SKM-1 (cell line): Measurements from ENCODE around the gene MYCBPAP.

Experiments used
- DNase-seq: peaks from one replicate; lab custom pipeline; 2025; ENCODE audit not compliant: unreplicated experiment; lab: John Stamatoyannopoulos, UW

MYCBPAP gene

DNA sequence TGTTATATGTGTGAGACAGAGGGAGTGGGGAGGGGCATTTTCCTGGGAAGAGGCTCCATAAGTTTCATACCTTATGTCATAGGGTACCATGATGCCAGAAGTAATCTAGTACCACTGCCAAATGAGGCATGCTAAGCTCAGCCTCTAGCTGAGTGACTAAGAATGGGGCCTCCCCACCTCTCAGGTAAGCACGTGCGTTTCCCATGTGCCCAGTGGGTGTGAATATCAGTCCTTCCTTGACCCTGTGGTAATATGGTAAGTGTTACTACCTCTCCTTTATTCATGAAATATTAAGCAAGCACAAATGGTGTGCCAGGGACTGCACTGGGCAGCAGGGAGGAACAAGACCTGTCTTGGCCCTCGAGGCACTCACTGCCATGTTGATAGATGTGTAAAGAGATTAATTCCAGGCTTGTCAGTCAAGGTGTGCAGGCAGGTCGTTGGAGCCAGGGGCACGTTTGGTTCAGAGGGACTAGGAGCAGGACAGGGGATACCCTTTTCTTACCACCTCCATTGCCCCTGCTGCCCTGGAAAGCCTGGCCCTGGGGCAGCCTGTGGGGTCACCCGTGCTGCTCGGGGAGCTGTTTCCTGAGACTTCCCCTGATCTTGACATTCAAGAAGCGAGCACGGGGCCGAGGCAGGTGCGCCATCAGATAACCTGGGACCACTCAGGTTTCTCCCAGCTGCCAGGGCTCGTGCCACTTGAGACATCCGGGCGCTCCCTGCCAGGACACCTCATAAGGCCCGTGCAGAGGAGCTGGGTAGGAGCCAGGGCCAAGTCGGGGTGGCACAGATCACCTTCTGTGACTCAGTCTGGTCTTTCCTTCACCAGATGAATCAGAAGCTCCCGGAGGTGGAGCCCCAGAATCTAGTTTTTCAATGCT is 20.8 kb upstream of the MYCBPAP start:
- DNase-seq = no peak

GRCh38 chr17:50488880-50489279 is 19.4 kb upstream of the MYCBPAP start:
- no peak for DNase-seq

GRCh38 chr17:50491505-50491904 is 16.7 kb upstream of the MYCBPAP start:
- DNase-seq = no peak

DNA sequence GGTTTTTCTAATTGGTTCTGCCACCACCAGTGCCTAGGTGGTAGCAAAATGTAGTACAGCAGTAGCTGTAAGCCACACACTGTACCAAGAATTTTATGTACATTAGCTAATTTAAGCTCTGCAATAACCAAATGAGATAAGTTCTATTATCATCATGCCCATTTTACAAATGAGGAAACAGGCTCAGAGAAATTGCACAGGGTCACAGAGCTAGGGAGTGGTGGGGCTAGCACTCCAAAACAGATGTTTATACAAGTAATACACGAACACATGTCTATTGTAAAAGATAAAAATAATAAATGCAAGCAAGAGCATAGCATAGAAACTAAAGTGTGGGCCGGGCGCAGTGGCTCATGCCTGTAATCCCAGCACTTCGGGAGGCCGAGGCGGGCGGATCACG is 16.0 kb upstream of the MYCBPAP start:
- no peak for DNase-seq

- no peak for DNase-seq
Measured at GRCh38 chr17:50493744-50494143, 14.5 kb upstream of the MYCBPAP start.

DNA sequence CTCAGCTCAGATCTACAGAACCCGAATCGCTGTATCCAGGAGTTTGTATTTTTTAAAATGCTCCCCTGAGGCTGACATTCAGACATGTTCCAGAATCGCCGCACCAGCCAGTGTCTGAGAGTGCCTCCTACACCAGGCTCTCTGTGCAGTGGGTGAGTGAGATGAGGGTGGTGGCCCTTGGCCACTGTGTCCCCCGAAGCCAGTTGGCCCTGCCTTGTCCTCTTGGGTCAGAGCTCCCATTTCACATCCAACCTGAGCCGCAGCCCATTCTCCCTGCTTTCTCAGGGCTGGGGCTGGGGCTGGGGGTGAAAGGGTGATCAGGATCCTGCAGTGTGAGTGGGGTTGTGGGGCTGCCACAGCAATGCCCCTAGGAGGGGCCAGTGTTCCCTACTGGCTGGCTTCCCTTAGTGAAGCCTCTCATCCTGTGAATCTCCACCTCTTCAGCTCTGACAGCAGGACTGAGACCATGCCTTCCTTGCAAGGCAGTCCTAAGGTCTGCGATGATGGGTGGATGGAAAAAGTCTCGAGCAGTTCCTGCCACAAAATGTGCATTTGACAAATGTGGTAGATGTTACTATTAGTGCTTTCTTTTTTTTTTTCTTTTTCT is 12.9 kb upstream of the MYCBPAP start:
- DNase-seq = no peak

- no peak for DNase-seq
Measured at GRCh38 chr17:50495918-50496317, 12.3 kb upstream of the MYCBPAP start.

DNA sequence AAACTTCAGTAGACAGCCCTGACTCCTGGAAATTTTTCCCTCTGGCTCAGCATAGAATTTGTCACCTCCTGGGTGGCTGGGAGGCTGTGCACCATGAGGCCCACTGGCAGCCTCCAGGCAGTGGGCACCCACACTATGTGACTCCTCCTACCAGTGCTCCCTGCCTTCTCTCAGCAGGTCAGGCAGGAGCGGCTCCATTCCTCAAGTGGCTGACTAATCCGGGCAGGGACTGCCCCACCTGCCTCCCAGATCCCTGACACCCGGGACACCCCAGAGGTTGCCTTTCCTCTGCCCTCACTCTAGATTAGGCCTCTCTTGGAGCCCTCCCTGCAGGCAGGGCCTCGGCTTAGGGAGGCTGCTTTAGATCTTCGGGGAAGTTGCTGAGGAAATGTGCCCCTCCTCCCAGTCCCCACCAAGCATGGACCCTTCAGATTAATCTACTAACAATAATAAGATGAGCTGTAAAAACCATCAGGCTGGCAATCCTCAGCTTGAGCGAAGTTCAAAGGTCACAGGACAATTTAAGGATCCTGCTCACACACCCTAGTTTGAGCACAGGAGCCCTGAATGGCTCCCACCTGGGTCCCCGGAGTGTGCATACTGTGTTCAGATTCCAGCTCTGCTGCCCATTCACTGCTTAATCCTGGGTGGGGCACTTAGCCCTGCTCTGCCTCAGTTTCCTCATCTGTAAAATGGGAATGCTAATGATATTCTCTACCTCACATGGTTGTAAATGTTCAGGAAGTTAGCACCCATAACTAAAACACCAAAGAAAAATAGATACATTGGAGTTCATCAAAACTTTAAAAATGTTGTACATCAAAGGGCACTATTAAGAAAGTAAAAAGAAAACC is 10.0 kb upstream of the MYCBPAP start:
- no peak for DNase-seq

DNA sequence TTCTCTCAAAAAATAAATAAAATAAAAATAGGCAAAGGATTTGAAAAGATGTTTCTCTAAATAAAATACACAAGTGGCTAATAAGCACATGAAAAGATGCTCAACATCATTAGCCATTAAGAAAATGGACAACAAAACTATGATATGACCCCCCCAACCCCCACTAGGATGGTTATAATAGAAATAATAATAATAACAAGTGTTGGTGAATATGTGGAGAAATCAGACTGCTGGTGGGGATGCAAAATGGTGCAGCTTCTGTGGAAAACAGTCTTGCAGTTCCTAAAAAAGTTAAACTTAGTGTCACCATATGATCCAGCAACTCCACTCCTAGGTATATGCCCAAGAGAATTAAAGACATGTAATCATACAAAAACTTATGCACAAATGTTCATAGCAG is 9.0 kb upstream of the MYCBPAP start:
- no peak for DNase-seq

DNA sequence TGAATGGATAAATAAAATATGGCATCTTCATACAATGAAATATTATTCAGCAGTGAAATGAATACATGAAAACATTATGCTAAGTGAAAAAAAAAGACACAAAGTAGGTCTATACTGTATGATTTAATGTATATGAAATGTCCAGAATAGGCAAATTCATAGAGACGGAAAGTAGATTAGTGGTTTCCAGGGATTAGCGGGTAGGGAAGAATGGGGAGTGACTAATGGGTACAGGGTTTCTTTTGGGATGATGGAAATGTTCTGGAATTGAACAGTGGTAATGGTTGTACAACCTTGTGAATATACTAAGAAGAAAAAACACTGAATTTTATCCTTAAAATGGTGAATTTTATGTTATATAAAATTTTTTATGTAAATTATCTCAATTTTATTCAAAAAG is 8.5 kb upstream of the MYCBPAP start:
- DNase-seq = no peak

GRCh38 chr17:50501054-50501453 is 7.2 kb upstream of the MYCBPAP start:
- DNase-seq = no peak

- no peak for DNase-seq
Measured at GRCh38 chr17:50502301-50502990, 5.8 kb upstream of the MYCBPAP start.

- no peak for DNase-seq
Measured at GRCh38 chr17:50505591-50506130, 2.6 kb upstream of the MYCBPAP start.

GRCh38 chr17:50506298-50506697 is 1.9 kb upstream of the MYCBPAP start:
- DNase-seq = no peak

DNA sequence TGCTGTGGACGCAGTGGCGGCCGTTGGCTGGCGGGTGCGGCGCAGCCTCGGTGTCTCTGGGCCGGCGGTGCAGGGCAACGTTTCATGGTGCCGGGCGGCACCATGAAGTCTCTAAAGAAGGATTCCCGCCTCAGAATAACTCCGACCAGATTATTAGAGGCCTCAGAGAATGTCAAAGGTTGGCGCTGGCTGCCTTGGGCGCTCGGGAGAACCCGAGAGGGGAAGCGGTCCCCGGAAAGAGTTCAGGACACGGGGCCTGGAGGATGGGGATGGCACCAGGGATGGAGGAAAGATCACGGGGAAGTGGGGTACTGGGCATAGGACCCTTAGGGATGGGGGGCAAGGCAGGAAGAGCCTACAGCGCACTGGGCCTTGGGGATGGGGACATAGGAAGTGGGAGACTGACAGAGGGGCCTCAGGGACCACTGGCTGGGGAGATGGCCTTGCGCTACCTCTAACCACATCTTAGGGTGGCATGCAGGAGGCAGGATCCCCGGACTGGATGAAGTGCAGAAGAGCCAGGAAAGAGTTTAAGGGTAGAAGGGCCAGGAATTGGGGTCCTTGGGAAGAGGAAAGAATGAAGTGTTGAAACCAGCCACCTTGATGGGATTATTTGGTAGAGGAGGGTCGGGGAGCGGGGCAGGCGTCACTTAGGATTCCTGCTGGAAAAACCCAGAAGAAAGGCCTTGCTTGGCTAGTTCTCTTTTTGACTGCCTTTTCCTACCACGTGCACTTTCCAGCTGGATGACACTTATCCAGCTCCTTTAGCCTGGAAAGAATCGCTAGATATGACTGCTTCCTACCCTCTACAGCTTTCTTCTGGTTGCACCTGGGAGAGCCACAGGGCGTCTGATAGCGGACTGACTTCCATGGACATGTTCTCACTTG is 578 bp downstream of the MYCBPAP start:
- DNase-seq = no peak

GRCh38 chr17:50511058-50511457 is 2.8 kb downstream of the MYCBPAP start:
- DNase-seq = no peak

DNA sequence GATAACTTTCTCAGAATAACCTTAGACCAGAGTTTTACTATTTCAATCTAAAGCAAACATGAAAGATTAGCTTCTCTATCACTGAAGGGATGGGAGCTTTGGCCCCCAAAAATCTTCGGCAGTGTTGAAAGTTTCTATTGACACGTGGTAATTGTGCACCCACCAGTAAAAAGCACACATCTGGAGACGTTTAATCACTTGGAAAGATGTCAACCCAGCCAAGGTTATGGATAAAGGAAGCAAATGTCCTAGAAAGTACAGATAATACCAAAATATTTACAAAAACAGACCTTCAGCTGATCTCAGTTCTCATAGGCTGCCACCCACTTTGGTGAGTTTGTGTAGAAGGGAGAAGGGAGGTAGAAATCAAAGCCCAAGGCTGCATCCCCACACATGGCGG is 5.3 kb downstream of the MYCBPAP start:
- no peak for DNase-seq

DNA sequence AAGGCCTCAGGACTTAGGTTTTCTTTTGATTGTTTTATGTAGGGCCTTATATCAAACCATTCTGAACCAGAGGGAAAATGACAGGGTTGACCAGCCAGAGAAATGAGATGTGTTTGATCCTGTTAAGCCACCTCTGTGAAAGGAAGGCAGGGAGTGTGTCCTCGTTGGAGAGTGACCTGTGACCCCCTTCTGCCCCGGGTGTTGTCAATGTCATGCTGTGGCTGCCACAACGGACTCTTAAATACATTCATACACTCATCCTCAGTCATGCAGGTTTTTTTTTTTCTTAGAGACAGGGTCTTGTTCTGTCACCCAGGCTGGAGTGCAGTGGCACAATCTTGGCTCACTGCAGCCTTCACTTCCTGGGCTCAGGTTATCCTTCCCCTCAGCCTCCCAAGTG is 6.1 kb downstream of the MYCBPAP start:
- no peak for DNase-seq

- DNase-seq = no peak
Measured at GRCh38 chr17:50514936-50515702, 6.9 kb downstream of the MYCBPAP start.
